Progenitor cell of endocrine pancreas (in vitro differentiated cells): ENCODE data around the gene ATXN1. TPM values are rescaled to one million over a fixed set of nuclear protein-coding genes. Genes with fewer than 3 reads are reported as not detected.
"Not testable (repeated sequence)": the region's sequence is repeated elsewhere in the genome, so short reads cannot be mapped to it uniquely, and the experiment has no call there.

Source experiments
- DNase-seq: peaks from one replicate; pipeline ENCODE4 v3.0.0; 2021; ENCODE audit warnings: low spot score; ENCODE audit not compliant: unreplicated experiment
- H3K27ac Mint-ChIP-seq: 2 replicates; pipeline ENCODE4 v1.8.0; 2021; ENCODE audit warnings: mild to moderate bottlenecking, moderate library complexity, mixed read lengths
- H3K27me3 Mint-ChIP-seq: 2 replicates; pipeline ENCODE4 v1.8.0; 2021; ENCODE audit warnings: mixed read lengths
- H3K36me3 Mint-ChIP-seq: 2 replicates; pipeline ENCODE4 v1.8.0; 2022; ENCODE audit warnings: mixed read lengths; ENCODE audit not compliant: insufficient read depth
- H3K4me1 Mint-ChIP-seq: 2 replicates; pipeline ENCODE4 v1.8.0; 2021; ENCODE audit warnings: low read depth, mixed read lengths
- H3K4me3 Mint-ChIP-seq: 2 replicates; pipeline ENCODE4 v1.8.0; 2021; ENCODE audit warnings: low read depth, mild to moderate bottlenecking, moderate library complexity, mixed read lengths
- H3K9me3 Mint-ChIP-seq: 2 replicates; pipeline ENCODE4 v1.8.0; 2021; ENCODE audit warnings: low read depth, mixed read lengths
- total RNA-seq: library from RNA; stranded (reverse); gene quantifications from 2 replicates; pipeline ENCODE4 v1.2.1, GENCODE V29; 2021
- TF ChIP-seq, protein P1 (sequence below): fragments of 200-600 bp; sonication (generic); IDR thresholded peaks from one replicate; pipeline ENCODE4 v1.5.0; 2021; ENCODE audit warnings: antibody characterized with exemption, mild to moderate bottlenecking; ENCODE audit not compliant: unreplicated experiment

Gene ATXN1
- total RNA-seq, 1 donor from 2014 or later, result 35.8 TPM

DNA sequence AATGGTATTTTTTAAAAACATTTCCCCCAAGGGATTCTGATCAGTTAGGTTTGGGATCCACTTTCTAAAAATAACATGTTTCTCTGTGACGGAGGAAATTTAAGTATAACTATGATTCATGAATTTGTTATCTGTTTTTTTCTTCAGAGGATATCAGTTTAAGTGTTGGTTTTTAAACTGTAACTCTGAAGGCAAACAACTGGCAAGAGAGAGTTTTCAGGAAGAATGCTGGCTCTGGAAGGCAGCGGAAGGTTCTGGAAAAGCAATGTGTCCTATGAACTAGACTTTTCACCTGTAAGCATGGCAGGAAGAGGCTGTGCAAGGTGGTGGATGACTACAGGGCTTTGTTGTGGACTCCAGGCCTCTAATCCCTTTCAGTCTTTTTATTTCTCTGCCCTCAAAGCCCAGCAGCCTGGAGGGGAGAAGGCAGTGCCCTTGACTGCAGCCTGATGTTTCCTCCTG lies 369.8 kb downstream of the ATXN1 start:
- Mint-ChIP-seq H3K27me3 (no peaks in the 10 kb centered on the region), H3K9me3 (no peaks in the 10 kb centered on the region), H3K4me3 (no peak overlapping the region), H3K27ac (no peak overlapping the region), H3K4me1 (peaks cover 2% of the 10 kb centered on the region), H3K36me3 (no peaks in the 10 kb centered on the region)
- DNase-seq, result no peak
- TF ChIP-seq, protein P1, sequence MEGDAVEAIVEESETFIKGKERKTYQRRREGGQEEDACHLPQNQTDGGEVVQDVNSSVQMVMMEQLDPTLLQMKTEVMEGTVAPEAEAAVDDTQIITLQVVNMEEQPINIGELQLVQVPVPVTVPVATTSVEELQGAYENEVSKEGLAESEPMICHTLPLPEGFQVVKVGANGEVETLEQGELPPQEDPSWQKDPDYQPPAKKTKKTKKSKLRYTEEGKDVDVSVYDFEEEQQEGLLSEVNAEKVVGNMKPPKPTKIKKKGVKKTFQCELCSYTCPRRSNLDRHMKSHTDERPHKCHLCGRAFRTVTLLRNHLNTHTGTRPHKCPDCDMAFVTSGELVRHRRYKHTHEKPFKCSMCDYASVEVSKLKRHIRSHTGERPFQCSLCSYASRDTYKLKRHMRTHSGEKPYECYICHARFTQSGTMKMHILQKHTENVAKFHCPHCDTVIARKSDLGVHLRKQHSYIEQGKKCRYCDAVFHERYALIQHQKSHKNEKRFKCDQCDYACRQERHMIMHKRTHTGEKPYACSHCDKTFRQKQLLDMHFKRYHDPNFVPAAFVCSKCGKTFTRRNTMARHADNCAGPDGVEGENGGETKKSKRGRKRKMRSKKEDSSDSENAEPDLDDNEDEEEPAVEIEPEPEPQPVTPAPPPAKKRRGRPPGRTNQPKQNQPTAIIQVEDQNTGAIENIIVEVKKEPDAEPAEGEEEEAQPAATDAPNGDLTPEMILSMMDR, result no peak

DNA sequence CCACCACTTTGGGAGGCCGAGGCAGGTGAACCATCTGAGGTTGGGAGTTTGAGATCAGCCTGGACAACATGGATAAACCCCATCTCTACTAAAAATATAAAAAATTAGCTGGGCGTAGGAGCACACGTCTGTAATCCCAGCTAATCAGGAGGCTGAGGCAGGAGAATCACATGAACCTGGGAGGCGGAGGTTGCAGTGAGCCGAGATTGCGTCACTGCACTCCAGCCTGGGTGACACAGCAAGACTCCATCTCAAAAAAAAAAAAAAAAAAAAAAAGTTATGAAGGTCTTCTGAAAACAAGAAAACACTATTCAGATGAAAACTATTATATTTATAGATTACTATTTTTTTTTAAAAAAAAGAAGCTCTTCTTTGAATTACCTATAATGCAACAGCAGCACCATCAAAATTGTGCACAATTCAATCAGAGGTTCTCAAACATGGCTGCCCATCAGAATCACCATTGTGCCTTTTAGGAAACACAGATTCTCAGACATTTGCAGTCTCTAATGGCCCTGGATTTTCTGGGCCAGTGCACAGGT lies 370.3 kb downstream of the ATXN1 start:
- H3K36me3 Mint-ChIP-seq, H3K9me3 Mint-ChIP-seq, DNase-seq, H3K4me3 Mint-ChIP-seq, H3K27ac Mint-ChIP-seq, H3K27me3 Mint-ChIP-seq, H3K4me1 Mint-ChIP-seq: not testable (repeated sequence)

DNA sequence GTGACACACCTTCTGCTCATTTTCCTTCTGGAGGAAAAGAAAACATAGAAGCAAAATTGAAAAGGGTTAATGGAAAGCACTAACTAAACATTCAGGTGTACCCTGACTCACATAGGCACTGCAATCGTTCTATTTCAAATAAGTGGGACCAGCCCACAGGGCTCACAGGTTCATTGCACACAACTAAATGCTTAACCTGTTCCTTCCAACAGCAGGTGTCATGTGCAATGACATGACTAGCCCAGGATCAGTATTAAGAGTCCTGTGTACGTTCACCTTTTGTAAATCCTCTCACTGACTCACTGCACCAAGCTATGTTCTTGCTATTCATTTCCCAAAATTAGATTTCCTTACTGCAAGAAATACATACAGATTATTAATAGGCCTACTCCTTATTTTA lies 371.6 kb downstream of the ATXN1 start:
- no peaks in the 10 kb centered on the region for H3K27me3 Mint-ChIP-seq
- DNase-seq, result no peak
- H3K27ac Mint-ChIP-seq, result no peak overlapping the region
- no peak overlapping the region for H3K4me3 Mint-ChIP-seq
- TF ChIP-seq, protein P1, result no peak
- H3K36me3 Mint-ChIP-seq, result no peaks in the 10 kb centered on the region
- H3K4me1 Mint-ChIP-seq, result peaks cover 4% of the 10 kb centered on the region
- no peaks in the 10 kb centered on the region for H3K9me3 Mint-ChIP-seq

DNA sequence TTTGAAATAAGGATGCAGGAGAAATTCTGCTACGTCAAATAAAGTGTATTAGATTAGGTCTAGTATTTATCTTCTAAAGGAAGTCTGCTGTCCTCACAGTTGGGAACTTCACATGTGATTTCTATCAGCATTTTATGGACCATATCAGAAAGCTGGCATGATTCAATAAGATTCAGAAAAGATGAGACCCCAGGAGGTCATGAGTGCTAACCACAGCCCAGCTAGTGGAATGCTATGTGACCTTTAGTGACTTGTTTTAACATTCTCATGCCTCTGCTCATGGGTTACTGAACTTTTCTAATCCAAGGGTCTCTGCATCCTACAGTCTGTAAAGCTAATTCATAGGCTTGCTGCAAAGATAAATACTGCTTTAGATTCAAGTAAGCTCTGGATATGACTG lies 372.8 kb downstream of the ATXN1 start:
- DNase-seq, result no peak
- TF ChIP-seq, protein P1, result no peak
- Mint-ChIP-seq H3K4me3 (no peak overlapping the region), H3K27me3 (no peaks in the 10 kb centered on the region), H3K36me3 (no peaks in the 10 kb centered on the region), H3K4me1 (peaks cover 4% of the 10 kb centered on the region), H3K9me3 (no peaks in the 10 kb centered on the region), H3K27ac (no peak overlapping the region)

DNA sequence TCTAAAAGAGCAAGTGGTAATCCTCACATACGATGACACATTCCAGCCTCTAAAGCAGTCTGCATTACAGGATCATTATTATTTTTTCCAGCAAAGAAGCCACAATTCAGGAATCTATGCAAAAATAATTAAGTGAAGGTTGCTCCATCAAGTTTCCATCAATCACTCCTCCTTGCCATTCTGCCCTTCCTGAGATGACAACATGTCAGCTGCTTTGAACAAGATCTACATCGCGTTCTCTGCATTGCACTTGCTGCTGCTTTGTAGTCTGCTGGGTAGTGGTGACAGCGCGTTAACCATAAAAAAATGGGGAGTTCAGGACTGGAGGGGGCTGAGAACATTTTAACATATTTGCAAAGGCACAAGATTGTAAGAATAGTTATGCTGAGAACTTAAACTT lies 375.2 kb downstream of the ATXN1 start:
- Mint-ChIP-seq H3K27me3 (no peaks in the 10 kb centered on the region), H3K27ac (no peak overlapping the region), H3K9me3 (no peaks in the 10 kb centered on the region), H3K4me1 (peaks cover 4% of the 10 kb centered on the region), H3K36me3 (no peaks in the 10 kb centered on the region), H3K4me3 (no peak overlapping the region)
- TF ChIP-seq, protein P1, result no peak
- no peak for DNase-seq

DNA sequence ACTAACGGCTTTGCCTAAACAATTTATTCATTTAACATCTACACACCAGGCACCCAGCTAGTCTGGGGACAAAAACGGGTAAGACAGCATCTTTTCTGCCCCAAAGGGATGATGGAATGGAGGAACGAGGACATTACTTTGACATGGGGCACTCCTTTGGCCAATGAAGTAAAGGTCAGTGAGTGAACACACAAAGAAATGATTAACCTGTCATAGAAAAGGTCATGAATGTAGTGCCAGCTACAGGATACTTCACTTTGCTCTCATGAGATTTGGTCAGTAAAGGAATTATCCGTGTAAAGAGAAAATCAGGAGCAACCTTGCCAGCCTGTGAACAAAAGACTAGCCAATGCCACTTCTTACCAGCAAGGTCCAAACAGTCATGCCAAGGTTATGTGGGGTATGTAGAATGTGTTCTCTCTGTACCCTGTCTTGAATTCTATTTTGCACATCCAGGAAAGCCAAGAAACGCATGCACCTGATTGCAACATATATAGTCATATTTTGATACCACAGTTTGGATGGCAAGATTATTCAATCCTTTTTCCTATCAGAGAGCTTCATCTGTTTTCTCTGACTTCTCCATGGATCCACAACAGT lies 377.6 kb downstream of the ATXN1 start:
- Mint-ChIP-seq H3K9me3 (no peaks in the 10 kb centered on the region), H3K4me3 (no peak overlapping the region), H3K27ac (no peak overlapping the region), H3K36me3 (no peaks in the 10 kb centered on the region), H3K27me3 (no peaks in the 10 kb centered on the region), H3K4me1 (peaks cover 3% of the 10 kb centered on the region)
- DNase-seq, result no peak
- TF ChIP-seq, protein P1, result no peak

DNA sequence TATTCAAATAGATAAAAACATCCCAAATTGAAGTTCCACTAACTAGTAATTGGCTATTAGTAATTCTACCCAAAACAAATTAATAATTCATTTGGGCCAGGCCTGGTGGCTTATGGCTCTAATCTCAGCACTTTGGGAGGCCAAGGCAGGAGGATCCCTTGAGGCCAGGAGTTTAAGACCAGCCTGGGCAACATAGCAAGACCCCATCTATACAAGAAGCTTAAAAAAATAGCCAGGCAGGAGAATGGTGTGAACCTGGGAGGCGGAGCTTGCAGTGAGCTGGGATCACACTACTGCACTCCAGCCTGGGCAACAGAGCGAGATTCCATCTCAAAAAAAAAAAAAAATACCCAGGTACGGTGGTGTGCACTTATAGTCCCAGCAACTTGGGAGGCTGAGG lies 379.3 kb downstream of the ATXN1 start:
- H3K36me3 Mint-ChIP-seq, H3K4me3 Mint-ChIP-seq, H3K27me3 Mint-ChIP-seq, H3K4me1 Mint-ChIP-seq, H3K9me3 Mint-ChIP-seq, H3K27ac Mint-ChIP-seq, DNase-seq: not testable (repeated sequence)
